K562 (cell line): ENCODE data around the gene POLR3GL. TPM values are rescaled to one million over a fixed set of nuclear protein-coding genes. Genes with fewer than 3 reads are reported as not detected.

Source experiments
- HNRNPH1 ChIP-seq: fragments of 200-400 bp; formaldehyde crosslinking; optimal IDR thresholded peaks from 2 replicates; pipeline ENCODE3; 2017; ENCODE audit warnings: low read depth, mild to moderate bottlenecking, low read length, moderate library complexity
- KAT2B ChIP-seq: IDR thresholded peaks from one replicate; pipeline ENCODE4 v1.6.1; 2012; ENCODE audit warnings: low read depth, mild to moderate bottlenecking, control low read depth, inconsistent platforms, low read length, moderate library complexity
- MTA3 ChIP-seq: fragments of 450-650 bp; formaldehyde crosslinking; IDR thresholded peaks from 2 replicates; pipeline ENCODE4 v1.6.1; 2017; ENCODE audit warnings: mild to moderate bottlenecking, borderline replicate concordance
- NCOA4 ChIP-seq: fragments of 450-650 bp; IDR thresholded peaks from 2 replicates; pipeline ENCODE4 v1.6.1; 2018; ENCODE audit warnings: mild to moderate bottlenecking; ENCODE audit not compliant: partially characterized antibody
- TEAD1 ChIP-seq, 2 experiments: fragments of 450-650 bp in 1 of 2; sonication (generic) in 1 of 2; formaldehyde crosslinking; IDR thresholded peaks; 2 replicates each; pipeline versions ENCODE4 v1.4.0 to v1.8.0; 2020 to 2022; ENCODE audit warnings: mild to moderate bottlenecking in 2 of 2, missing genetic modification reagents in 1 of 2
- U2AF2 ChIP-seq: fragments of 200-400 bp; formaldehyde crosslinking; optimal IDR thresholded peaks from 2 replicates; pipeline ENCODE3; 2017; ENCODE audit warnings: low read depth, mild to moderate bottlenecking, low read length
- ZBTB43 ChIP-seq: sonication (generic); formaldehyde crosslinking; IDR thresholded peaks from 2 replicates; pipeline ENCODE4 v1.8.0; 2023; ENCODE audit warnings: mild to moderate bottlenecking, missing genetic modification reagents
- ZFP30 ChIP-seq: fragments of 250-450 bp; sonication (Bioruptor Pico); IDR thresholded peaks from 2 replicates; pipeline ENCODE4 v1.8.0; 2022; ENCODE audit warnings: moderate library complexity, mild to moderate bottlenecking, inconsistent platforms, borderline replicate concordance
- polyA plus RNA-seq, 8 experiments: library from polyadenylated mRNA; depleted of rRNA in 4 of 8; stranded (reverse) in 5 of 8; unstranded in 3 of 8; fragments of >200 nt; fragmentation: Nextera tagmentation in 2 of 8; fragmentation: Illumina TruSeq in 1 of 8; extraction: Ambion mirVana in 2 of 8; extraction: Trizol in 1 of 8; gene quantifications; 2 replicates each; pipeline versions ENCODE4 v1.2.1 to v1.2.3, GENCODE V29; 2011 to 2014; ENCODE audit warnings: inconsistent platforms in 1 of 8, missing spikeins in 1 of 8
- total RNA-seq, 7 experiments: library from RNA; depleted of rRNA in 6 of 7; stranded (reverse); fragments of >200 nt in 6 of 7; fragmentation: Illumina TruSeq in 2 of 7; extraction: Trizol in 2 of 7; gene quantifications; 2 replicates each; pipeline versions ENCODE4 v1.2.1 to v1.2.3, GENCODE V29; 2011 to 2021; ENCODE audit warnings: low replicate concordance in 1 of 7
- TF ChIP-seq, protein P1 (sequence below): fragments of 200-600 bp; sonication (generic); IDR thresholded peaks from one replicate; pipeline ENCODE4 v1.6.1; 2012; ENCODE audit warnings: mild to moderate bottlenecking, low read depth, low read length, inconsistent platforms
- TF ChIP-seq, protein P2 (sequence below): fragments of 200-800 bp; sonication (Bioruptor generic); IDR thresholded peaks from 2 replicates; pipeline ENCODE4 v1.6.1; 2016; ENCODE audit warnings: missing genetic modification characterization, missing compliant biosample characterization

The POLR3GL gene
- total and polyA plus RNA-seq, 9 of the 15 experiments (the other 6 are each of a cell fraction or from before 2014, with no cell fraction given): 14.6 to 48.4 (median 38.2) TPM

DNA sequence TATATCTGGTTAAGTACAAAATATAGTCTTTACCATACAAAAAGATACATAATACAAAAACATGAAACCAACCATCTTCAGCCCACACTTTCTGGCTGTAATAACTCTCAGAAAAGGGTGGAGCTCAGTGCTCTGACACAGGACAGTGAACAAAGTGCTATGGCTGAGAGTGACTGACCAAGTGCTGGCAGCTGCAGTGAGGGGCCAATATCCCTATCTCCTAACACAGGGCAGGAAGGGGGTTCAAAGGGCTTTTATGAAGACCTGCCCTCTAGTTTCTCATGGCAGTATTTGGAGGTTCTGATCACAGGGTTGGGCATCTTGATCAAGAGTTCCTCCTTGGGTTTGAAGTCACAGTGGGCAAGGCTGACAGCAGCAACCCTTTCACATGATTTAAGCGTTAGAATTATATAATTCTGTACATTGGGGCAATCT lies 28.0 kb downstream of the POLR3GL start (continued):
- TF ChIP-seq, protein P1, sequence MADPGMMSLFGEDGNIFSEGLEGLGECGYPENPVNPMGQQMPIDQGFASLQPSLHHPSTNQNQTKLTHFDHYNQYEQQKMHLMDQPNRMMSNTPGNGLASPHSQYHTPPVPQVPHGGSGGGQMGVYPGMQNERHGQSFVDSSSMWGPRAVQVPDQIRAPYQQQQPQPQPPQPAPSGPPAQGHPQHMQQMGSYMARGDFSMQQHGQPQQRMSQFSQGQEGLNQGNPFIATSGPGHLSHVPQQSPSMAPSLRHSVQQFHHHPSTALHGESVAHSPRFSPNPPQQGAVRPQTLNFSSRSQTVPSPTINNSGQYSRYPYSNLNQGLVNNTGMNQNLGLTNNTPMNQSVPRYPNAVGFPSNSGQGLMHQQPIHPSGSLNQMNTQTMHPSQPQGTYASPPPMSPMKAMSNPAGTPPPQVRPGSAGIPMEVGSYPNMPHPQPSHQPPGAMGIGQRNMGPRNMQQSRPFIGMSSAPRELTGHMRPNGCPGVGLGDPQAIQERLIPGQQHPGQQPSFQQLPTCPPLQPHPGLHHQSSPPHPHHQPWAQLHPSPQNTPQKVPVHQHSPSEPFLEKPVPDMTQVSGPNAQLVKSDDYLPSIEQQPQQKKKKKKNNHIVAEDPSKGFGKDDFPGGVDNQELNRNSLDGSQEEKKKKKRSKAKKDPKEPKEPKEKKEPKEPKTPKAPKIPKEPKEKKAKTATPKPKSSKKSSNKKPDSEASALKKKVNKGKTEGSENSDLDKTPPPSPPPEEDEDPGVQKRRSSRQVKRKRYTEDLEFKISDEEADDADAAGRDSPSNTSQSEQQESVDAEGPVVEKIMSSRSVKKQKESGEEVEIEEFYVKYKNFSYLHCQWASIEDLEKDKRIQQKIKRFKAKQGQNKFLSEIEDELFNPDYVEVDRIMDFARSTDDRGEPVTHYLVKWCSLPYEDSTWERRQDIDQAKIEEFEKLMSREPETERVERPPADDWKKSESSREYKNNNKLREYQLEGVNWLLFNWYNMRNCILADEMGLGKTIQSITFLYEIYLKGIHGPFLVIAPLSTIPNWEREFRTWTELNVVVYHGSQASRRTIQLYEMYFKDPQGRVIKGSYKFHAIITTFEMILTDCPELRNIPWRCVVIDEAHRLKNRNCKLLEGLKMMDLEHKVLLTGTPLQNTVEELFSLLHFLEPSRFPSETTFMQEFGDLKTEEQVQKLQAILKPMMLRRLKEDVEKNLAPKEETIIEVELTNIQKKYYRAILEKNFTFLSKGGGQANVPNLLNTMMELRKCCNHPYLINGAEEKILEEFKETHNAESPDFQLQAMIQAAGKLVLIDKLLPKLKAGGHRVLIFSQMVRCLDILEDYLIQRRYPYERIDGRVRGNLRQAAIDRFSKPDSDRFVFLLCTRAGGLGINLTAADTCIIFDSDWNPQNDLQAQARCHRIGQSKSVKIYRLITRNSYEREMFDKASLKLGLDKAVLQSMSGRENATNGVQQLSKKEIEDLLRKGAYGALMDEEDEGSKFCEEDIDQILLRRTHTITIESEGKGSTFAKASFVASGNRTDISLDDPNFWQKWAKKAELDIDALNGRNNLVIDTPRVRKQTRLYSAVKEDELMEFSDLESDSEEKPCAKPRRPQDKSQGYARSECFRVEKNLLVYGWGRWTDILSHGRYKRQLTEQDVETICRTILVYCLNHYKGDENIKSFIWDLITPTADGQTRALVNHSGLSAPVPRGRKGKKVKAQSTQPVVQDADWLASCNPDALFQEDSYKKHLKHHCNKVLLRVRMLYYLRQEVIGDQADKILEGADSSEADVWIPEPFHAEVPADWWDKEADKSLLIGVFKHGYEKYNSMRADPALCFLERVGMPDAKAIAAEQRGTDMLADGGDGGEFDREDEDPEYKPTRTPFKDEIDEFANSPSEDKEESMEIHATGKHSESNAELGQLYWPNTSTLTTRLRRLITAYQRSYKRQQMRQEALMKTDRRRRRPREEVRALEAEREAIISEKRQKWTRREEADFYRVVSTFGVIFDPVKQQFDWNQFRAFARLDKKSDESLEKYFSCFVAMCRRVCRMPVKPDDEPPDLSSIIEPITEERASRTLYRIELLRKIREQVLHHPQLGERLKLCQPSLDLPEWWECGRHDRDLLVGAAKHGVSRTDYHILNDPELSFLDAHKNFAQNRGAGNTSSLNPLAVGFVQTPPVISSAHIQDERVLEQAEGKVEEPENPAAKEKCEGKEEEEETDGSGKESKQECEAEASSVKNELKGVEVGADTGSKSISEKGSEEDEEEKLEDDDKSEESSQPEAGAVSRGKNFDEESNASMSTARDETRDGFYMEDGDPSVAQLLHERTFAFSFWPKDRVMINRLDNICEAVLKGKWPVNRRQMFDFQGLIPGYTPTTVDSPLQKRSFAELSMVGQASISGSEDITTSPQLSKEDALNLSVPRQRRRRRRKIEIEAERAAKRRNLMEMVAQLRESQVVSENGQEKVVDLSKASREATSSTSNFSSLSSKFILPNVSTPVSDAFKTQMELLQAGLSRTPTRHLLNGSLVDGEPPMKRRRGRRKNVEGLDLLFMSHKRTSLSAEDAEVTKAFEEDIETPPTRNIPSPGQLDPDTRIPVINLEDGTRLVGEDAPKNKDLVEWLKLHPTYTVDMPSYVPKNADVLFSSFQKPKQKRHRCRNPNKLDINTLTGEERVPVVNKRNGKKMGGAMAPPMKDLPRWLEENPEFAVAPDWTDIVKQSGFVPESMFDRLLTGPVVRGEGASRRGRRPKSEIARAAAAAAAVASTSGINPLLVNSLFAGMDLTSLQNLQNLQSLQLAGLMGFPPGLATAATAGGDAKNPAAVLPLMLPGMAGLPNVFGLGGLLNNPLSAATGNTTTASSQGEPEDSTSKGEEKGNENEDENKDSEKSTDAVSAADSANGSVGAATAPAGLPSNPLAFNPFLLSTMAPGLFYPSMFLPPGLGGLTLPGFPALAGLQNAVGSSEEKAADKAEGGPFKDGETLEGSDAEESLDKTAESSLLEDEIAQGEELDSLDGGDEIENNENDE: peak; percentile 84
- TF ChIP-seq ZFP30 (CRISPR knock-in tag) (no peak), ZBTB43 (CRISPR knock-in tag) (0 out of 2 replicates have a peak, but pooled peaks have one; percentile 28), HNRNPH1 (no peak), TEAD1 (CRISPR knock-in tag; IDR thresholded peaks at IDR 0.05) (no peak), U2AF2 (no peak), MTA3 (no peak), KAT2B (no peak), NCOA4 (no peak)
- TF ChIP-seq, protein P2, sequence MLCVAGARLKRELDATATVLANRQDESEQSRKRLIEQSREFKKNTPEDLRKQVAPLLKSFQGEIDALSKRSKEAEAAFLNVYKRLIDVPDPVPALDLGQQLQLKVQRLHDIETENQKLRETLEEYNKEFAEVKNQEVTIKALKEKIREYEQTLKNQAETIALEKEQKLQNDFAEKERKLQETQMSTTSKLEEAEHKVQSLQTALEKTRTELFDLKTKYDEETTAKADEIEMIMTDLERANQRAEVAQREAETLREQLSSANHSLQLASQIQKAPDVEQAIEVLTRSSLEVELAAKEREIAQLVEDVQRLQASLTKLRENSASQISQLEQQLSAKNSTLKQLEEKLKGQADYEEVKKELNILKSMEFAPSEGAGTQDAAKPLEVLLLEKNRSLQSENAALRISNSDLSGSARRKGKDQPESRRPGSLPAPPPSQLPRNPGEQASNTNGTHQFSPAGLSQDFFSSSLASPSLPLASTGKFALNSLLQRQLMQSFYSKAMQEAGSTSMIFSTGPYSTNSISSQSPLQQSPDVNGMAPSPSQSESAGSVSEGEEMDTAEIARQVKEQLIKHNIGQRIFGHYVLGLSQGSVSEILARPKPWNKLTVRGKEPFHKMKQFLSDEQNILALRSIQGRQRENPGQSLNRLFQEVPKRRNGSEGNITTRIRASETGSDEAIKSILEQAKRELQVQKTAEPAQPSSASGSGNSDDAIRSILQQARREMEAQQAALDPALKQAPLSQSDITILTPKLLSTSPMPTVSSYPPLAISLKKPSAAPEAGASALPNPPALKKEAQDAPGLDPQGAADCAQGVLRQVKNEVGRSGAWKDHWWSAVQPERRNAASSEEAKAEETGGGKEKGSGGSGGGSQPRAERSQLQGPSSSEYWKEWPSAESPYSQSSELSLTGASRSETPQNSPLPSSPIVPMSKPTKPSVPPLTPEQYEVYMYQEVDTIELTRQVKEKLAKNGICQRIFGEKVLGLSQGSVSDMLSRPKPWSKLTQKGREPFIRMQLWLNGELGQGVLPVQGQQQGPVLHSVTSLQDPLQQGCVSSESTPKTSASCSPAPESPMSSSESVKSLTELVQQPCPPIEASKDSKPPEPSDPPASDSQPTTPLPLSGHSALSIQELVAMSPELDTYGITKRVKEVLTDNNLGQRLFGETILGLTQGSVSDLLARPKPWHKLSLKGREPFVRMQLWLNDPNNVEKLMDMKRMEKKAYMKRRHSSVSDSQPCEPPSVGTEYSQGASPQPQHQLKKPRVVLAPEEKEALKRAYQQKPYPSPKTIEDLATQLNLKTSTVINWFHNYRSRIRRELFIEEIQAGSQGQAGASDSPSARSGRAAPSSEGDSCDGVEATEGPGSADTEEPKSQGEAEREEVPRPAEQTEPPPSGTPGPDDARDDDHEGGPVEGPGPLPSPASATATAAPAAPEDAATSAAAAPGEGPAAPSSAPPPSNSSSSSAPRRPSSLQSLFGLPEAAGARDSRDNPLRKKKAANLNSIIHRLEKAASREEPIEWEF (CRISPR knock-in tag): no peak
